Memory B cell (primary cell): Measurements from ENCODE around the gene ZKSCAN7.
"Not testable (repeated sequence)": the region's sequence is repeated elsewhere in the genome, so short reads cannot be mapped to it uniquely, and the experiment has no call there.

Experiments used
- ATAC-seq: fragments of 150-1000 bp; cut with Tn5 transposase; 2 replicates; pipeline ENCODE4 v1.10.0; 2021; ENCODE audit warnings: low read depth, mild to moderate bottlenecking, moderate library complexity
- DNase-seq, 2 donors: peaks; one replicate each; pipeline ENCODE4 v3.0.0; 2022; ENCODE audit warnings: low spot score in 2 of 2
- H3K27ac Mint-ChIP-seq: one replicate; pipeline ENCODE4 v1.8.0; 2022; ENCODE audit warnings: mild to moderate bottlenecking, moderate library complexity, mixed read lengths
- H3K27me3 Mint-ChIP-seq: one replicate; pipeline ENCODE4 v1.8.0; 2022; ENCODE audit warnings: mixed read lengths
- H3K36me3 Mint-ChIP-seq: one replicate; pipeline ENCODE4 v1.8.0; 2022; ENCODE audit warnings: mild to moderate bottlenecking, mixed read lengths
- H3K4me1 Mint-ChIP-seq: one replicate; pipeline ENCODE4 v1.8.0; 2022; ENCODE audit warnings: mixed read lengths
- H3K4me3 Mint-ChIP-seq: one replicate; pipeline ENCODE4 v1.8.0; 2022; ENCODE audit warnings: mild to moderate bottlenecking, moderate library complexity, mixed read lengths
- H3K9me3 Mint-ChIP-seq: one replicate; pipeline ENCODE4 v1.8.0; 2022; ENCODE audit warnings: mixed read lengths

ZKSCAN7 gene

DNA sequence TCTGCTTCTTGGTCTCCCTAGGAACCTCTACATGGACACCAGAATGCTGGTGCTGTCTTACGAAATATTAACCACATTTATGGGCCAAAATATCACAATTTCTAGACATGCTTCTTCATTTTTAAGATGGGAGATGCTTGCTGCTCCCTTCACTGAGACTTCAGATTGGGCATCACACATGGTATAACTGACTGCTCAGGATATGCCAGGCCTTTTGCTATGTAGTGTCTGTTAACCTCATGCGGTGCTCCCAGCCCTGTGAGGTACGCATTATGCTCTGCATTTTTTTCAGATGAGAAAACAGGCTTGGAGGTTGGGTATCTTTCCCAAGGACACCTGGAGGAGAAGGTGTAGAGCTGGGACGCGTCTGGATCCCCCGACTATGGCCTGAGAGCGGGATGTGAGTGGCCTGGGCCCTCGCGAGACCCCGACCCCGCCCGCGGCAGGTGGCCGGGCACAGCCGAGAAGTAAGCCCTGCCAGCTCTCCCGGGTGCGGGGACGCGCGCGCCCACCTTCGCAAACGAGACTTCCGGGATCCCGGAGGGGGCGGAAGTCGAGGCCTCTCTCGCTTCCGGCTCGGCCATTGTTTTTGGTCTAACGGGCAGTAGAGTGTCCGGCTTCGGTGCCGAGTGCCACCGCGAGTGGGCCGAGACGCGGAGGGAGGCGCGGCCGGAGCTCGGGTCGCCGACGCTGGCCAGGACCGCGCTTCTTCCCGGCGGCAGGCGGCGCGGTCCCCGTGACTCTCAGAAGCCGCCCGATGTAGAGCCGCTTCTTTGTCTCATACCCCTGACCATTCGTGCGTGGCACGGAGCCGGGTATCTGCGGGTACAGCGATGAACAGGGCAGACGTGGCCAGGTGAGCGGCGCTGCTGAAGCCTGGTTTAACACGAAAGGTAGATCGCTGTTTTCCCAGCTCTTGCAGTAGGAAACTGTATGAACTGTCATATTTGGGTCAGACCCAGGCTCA is at the start of gene ZKSCAN7:
ZKSCAN7 (plus strand) TSS at position 568 of the 967 bp plus-strand sequence. CDS start 1,855 bp downstream, outside the sequence.
- peak within 1 kb of the TSS; percentile 75 for H3K27ac Mint-ChIP-seq
- peak; percentile 83 for ATAC-seq
- H3K9me3 Mint-ChIP-seq: peaks cover 1% of the 10 kb centered on the region
- peaks cover 17% of the 10 kb centered on the region for H3K4me1 Mint-ChIP-seq
- peak within 1 kb of the TSS; percentile 95 for H3K4me3 Mint-ChIP-seq
- H3K36me3 Mint-ChIP-seq: peaks cover 8% of the 10 kb centered on the region
- H3K27me3 Mint-ChIP-seq: peaks cover 4% of the 10 kb centered on the region
- peak; percentile 30 for DNase-seq

DNA sequence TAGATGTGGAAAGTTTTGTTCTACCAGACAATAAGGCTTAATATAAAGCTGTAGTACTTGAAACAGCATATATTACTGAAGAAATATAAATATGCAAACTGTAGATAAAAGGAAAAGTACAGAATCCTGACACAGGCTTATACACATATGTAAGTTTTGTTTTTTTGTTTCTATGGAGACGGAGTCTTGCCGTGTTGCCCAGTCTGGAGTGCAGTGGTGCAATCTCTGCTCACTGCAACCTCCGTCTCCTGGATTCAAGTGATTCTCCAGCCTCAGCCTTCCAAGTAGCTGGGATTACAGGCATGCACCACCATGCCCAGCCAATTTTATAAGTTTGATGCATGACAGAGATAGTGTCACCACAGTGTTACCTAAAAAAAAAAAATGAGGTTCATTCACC is 48.4 kb upstream of the ZKSCAN7 start:
- Mint-ChIP-seq H3K4me1 (peaks cover 36% of the 10 kb centered on the region), H3K27ac (no peak overlapping the region), H3K9me3 (peaks cover 15% of the 10 kb centered on the region), H3K36me3 (peaks cover 31% of the 10 kb centered on the region), H3K27me3 (no peaks in the 10 kb centered on the region), H3K4me3 (no peak overlapping the region)
- DNase-seq (no peak), ATAC-seq (no peak)

DNA sequence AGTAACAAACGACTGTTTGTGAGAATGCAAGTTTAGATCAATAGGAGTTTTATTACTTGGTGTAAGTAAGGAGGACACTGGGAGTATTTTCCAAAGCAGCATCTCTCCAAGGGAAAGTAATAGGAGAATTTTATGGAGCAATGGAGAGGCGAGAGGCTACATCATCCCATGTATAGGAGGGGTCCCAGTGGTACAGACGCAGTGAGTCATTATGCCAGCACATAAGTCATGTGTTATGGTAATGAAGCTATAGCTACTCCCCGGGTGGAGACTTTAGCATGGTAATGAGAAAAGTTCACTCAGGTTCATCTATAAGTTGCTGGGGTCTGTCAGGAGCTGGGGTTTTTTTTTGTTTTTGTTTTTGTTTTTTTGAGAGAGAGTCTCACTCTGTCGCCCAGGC is 48.0 kb upstream of the ZKSCAN7 start:
- ATAC-seq: no peak
- H3K9me3 Mint-ChIP-seq: peaks cover 12% of the 10 kb centered on the region
- peaks cover 27% of the 10 kb centered on the region for H3K36me3 Mint-ChIP-seq
- no peak for DNase-seq
- H3K27me3 Mint-ChIP-seq: no peaks in the 10 kb centered on the region
- peaks cover 38% of the 10 kb centered on the region for H3K4me1 Mint-ChIP-seq
- no peak overlapping the region for H3K4me3 Mint-ChIP-seq
- no peak overlapping the region for H3K27ac Mint-ChIP-seq

DNA sequence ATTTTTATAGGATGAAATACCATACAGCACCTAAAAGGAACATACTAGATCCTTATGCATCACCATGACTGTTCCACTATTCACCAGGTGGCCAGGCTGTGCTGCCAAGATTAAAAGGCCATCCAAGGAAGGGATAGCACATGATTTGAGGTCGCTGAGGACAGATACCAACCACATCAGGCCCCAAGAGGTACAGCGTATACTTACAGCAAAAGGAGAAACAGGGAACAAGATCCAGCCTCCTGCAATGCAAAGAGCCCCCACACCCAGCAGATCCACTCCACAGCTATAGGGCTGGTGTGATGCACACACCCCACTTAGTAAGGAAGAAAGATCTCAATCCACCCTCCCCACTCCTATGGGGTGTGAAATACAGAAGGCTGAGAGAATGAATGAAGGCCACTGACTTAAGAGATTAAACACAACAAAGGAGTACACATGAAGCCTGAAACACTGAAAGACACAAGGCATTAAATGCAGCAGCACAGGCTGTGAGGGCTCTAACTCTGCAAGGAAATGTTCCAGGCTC is 45.5 kb upstream of the ZKSCAN7 start:
- peaks cover 35% of the 10 kb centered on the region for H3K4me1 Mint-ChIP-seq
- peaks cover 16% of the 10 kb centered on the region for H3K36me3 Mint-ChIP-seq
- H3K27ac Mint-ChIP-seq: peak overlapping the region; percentile 97
- ATAC-seq: no peak
- H3K9me3 Mint-ChIP-seq: peaks cover 5% of the 10 kb centered on the region
- no peak for DNase-seq
- H3K4me3 Mint-ChIP-seq: peak overlapping the region; percentile 95
- H3K27me3 Mint-ChIP-seq: peaks cover 2% of the 10 kb centered on the region

DNA sequence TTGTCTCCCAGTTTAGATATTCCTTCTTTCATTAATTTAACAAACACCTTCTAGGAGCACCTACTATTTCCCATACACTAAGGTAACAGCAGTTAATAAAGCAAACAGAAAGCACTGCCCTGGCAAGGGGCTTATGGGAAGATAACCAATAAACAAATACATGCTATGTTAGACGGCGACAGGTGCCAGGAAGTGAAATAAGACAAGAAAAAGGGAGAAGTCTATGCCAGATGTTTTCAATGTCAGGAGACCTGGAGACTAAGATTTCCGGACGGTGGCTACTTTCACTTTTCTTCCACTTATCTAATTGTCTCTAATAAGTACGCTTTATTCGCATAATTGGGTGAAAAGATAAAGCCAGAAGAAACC is 45.0 kb upstream of the ZKSCAN7 start:
- Mint-ChIP-seq H3K27ac (peak overlapping the region; percentile 97), H3K9me3 (peaks cover 5% of the 10 kb centered on the region), H3K4me3 (peak overlapping the region; percentile 95), H3K27me3 (peaks cover 2% of the 10 kb centered on the region), H3K36me3 (peaks cover 16% of the 10 kb centered on the region), H3K4me1 (peaks cover 35% of the 10 kb centered on the region)
- ATAC-seq (peak; percentile 61), DNase-seq (peak in 1 of 2 donors; percentile 11)

DNA sequence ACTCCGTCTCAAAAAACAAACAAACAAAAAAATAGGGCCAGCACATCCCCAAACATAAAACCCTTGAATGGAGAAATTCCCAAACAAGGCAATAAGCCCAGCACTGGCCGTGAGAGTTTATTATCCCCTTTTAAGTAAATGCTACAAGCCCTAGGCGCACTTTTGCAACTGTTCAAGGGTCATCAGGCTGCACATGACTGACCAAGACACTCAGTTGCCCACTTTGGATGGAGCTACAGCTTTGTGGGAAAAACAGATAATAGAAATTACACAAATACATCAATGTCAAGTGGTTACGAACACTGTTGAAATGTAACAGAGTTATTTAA is 43.8 kb upstream of the ZKSCAN7 start:
- Mint-ChIP-seq H3K9me3 (no peaks in the 10 kb centered on the region), H3K4me1 (peaks cover 31% of the 10 kb centered on the region), H3K27me3 (peaks cover 2% of the 10 kb centered on the region), H3K27ac (peak overlapping the region; percentile 97), H3K4me3 (peak overlapping the region; percentile 95), H3K36me3 (peaks cover 5% of the 10 kb centered on the region)
- no peak for DNase-seq
- ATAC-seq: no peak

DNA sequence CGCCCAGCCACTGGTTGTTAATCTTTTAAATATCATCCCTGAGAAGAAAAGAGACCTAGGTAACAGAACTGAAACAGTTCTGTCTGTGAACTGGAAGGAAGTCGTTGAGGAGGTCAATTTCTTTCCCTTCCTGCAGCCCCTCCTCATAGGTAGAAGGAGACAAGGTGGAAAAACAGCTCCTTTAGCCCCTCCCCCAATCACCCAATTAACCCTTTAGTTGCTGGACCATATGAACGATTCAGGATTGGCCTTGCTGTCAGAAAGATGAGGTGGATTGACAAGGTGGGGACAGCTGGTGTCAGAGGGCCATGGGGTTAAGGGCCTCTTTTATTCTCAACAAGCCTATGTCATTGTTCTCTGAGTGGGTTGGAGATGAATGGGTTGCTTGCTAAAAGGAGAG is 41.5 kb upstream of the ZKSCAN7 start:
- Mint-ChIP-seq H3K4me1 (peaks cover 26% of the 10 kb centered on the region), H3K27ac (no peak overlapping the region), H3K27me3 (peaks cover 2% of the 10 kb centered on the region), H3K4me3 (no peak overlapping the region), H3K9me3 (no peaks in the 10 kb centered on the region), H3K36me3 (no peaks in the 10 kb centered on the region)
- no peak for DNase-seq
- ATAC-seq: no peak

DNA sequence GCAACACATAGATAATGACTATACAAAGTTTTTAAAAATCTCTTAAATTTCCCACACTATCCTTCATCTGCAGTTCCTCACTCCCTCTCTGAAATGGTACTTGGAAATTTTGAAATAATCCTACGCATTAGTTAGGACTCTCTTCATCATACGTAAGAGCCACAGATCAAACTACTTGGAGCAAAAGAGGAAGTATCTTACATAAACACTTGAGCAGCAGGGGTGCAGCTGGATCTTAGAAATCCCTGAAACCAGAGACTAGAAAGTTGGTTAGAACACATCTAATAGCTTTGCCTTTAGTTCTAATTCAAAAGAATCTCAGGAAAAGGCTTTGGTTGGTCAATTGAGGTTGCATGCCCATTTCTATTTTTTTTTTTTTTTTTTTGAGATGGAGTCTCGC is 38.8 kb upstream of the ZKSCAN7 start:
- Mint-ChIP-seq H3K4me3 (no peak overlapping the region), H3K27me3 (peaks cover 2% of the 10 kb centered on the region), H3K36me3 (no peaks in the 10 kb centered on the region), H3K9me3 (no peaks in the 10 kb centered on the region), H3K4me1 (peaks cover 17% of the 10 kb centered on the region), H3K27ac (no peak overlapping the region)
- ATAC-seq: peak; percentile 29
- no peak for DNase-seq

DNA sequence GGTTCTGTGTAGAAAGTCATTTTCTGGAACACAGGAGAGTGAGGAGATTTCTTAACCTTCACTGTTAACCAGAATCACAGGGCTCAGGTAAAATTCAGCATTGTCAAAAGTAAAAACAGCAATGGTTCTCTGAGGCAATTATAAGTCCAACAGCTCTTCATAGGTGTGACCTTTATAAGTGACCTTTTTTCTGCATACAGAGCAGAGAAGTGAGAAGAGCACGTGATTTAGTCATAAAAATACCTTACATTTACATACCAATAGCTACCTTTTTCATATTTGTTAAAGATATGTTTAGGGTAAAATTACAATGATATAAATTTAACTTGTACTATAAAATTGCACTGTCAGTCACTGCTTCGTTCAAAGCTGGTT is 36.2 kb upstream of the ZKSCAN7 start:
- no peak for ATAC-seq
- no peak overlapping the region for H3K27ac Mint-ChIP-seq
- peaks cover 9% of the 10 kb centered on the region for H3K4me1 Mint-ChIP-seq
- no peaks in the 10 kb centered on the region for H3K36me3 Mint-ChIP-seq
- H3K27me3 Mint-ChIP-seq: peaks cover 5% of the 10 kb centered on the region
- DNase-seq: no peak
- H3K9me3 Mint-ChIP-seq: no peaks in the 10 kb centered on the region
- no peak overlapping the region for H3K4me3 Mint-ChIP-seq

DNA sequence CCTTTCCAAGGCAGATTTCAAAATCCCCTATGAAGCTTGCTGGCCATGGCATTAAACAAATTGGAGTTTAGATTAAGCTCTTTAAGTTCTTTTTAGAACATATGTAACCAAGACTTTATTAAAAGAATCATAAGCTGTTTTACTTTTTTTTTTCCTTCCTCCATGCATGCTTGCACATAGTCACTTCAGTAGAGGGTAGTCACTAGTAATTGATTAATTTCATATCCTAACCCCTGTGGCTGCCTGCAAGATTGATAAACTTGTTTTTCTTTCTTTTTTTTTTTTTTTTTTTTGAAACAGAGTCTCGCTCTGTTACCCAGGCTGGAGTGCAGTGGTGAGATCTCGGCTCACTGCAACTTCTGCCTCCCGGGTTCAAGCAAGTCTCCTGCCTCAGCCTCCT is 33.3 kb upstream of the ZKSCAN7 start:
- ATAC-seq (no peak), DNase-seq (no peak)
- no peaks in the 10 kb centered on the region for H3K9me3 Mint-ChIP-seq
- H3K36me3 Mint-ChIP-seq: no peaks in the 10 kb centered on the region
- H3K27ac Mint-ChIP-seq: no peak overlapping the region
- no peak overlapping the region for H3K4me3 Mint-ChIP-seq
- peaks cover 7% of the 10 kb centered on the region for H3K4me1 Mint-ChIP-seq
- peaks cover 15% of the 10 kb centered on the region for H3K27me3 Mint-ChIP-seq

DNA sequence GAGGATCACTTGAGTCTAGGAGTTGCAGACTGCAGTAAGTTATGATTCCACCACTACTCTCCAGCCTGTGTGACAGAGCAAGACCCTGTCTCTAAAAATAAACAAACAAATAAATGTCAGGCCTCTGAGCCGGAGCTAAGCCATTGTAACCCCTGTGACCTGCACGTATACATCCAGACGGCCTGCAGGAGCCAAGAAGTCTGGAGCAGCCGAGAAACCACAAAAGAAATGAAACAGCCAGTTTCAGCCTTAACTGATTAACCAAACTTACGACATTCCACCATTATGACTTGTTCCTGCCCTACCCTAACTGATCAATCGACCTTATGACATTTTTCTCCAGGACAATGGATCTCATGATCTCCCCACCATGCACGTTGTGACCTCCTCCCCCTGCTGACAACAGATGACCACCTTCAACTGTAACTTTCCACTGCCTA is 32.5 kb upstream of the ZKSCAN7 start:
- no peaks in the 10 kb centered on the region for H3K9me3 Mint-ChIP-seq
- ATAC-seq: no peak
- H3K4me1 Mint-ChIP-seq: peaks cover 7% of the 10 kb centered on the region
- H3K27me3 Mint-ChIP-seq: peaks cover 16% of the 10 kb centered on the region
- DNase-seq: no peak
- no peak overlapping the region for H3K4me3 Mint-ChIP-seq
- no peak overlapping the region for H3K27ac Mint-ChIP-seq
- no peaks in the 10 kb centered on the region for H3K36me3 Mint-ChIP-seq

DNA sequence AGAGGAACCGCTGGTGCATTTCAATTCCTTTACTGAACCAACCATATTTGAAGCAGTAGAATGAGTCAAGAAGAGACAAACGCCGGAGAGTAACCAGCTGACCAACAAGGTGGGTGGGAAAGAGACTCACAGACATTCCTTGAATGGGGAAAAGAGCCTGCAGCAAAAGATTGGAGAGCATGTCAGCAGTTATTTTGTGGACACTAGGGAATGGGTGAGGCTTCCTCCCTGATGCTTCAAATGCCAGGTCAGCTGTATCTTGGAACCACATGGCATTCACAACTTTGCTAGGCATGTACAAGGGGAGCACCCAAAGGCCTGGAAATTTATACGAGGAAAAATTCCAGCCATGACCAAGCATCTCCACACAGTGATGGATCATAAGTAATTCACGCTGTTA is 29.9 kb upstream of the ZKSCAN7 start:
- no peaks in the 10 kb centered on the region for H3K4me1 Mint-ChIP-seq
- H3K9me3 Mint-ChIP-seq: no peaks in the 10 kb centered on the region
- H3K4me3 Mint-ChIP-seq: no peak overlapping the region
- ATAC-seq (no peak), DNase-seq (no peak)
- H3K27me3 Mint-ChIP-seq: peaks cover 20% of the 10 kb centered on the region
- no peaks in the 10 kb centered on the region for H3K36me3 Mint-ChIP-seq
- H3K27ac Mint-ChIP-seq: no peak overlapping the region

DNA sequence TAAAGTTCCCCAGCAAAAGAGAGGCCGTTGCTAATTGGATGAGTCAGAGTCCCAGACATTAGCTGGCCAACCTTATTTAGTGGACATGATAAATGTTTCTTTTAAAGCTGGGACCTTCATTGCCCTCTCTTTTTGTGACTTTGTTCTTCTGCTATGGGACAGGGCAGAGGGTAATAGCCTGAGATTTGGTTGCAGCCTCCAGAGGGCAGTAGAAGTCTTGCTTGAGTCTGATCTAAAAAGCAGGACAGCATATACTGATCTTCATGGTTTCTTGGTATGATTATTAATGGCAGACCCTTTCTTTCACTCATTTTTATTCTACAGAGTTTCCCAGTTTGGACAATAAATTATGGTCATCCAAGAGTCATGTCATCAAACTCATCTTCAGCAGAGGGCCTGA is 25.1 kb upstream of the ZKSCAN7 start:
- Mint-ChIP-seq H3K4me3 (no peak overlapping the region), H3K27ac (no peak overlapping the region), H3K27me3 (peaks cover 13% of the 10 kb centered on the region), H3K4me1 (no peaks in the 10 kb centered on the region), H3K36me3 (no peaks in the 10 kb centered on the region), H3K9me3 (no peaks in the 10 kb centered on the region)
- ATAC-seq (no peak), DNase-seq (no peak)

DNA sequence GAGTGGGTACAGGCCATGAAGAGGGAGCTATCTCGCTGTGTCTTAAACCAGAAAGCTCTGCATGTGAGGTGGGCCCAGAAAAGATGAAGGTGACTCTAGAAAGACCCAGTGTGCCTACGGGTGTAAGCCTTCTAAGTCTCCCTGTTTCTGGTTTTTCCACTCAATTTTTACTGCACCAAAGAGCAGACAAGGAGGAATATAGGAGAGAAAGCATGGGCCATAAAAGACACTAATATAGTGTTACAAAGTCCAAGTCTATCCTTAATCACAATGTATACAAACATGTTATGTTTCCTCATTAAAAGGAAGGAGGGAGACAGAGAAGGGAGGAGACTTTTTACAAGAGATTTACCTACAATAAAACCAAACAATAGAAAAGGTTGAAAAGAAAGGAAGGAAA is 24.1 kb upstream of the ZKSCAN7 start:
- DNase-seq (no peak), ATAC-seq (no peak)
- Mint-ChIP-seq H3K4me3 (no peak overlapping the region), H3K9me3 (no peaks in the 10 kb centered on the region), H3K4me1 (no peaks in the 10 kb centered on the region), H3K27me3 (peaks cover 15% of the 10 kb centered on the region), H3K36me3 (no peaks in the 10 kb centered on the region), H3K27ac (no peak overlapping the region)

DNA sequence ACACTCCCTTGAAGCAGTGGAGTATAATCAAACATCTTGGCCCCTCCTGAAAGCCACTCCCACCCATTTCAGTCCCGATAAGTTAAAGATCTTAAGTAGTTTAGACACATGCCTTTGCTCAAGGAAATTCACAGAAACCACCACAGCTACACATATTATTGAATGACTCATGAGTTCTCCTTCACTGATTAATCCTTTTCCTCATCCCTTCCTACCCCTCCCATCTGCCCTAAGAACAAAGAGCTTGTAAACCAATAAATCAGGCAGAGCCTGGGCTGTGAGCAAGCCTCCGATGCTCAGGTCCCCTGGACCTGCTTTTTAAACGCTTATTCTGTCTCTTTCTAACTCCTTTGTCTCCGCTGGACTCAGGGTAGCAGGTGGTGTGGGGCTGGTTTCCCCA is 20.3 kb upstream of the ZKSCAN7 start:
- H3K27ac Mint-ChIP-seq, H3K4me1 Mint-ChIP-seq, H3K36me3 Mint-ChIP-seq, H3K9me3 Mint-ChIP-seq, ATAC-seq, DNase-seq, H3K4me3 Mint-ChIP-seq: not testable (repeated sequence)
- H3K27me3 Mint-ChIP-seq: peaks cover 16% of the 10 kb centered on the region
